A549 treated with CpdA at 1 μM for 4 hours (cell line): ENCODE measurements around the gene GLIS2. TPM values are rescaled to one million over a fixed set of nuclear protein-coding genes. Genes with fewer than 3 reads are reported as not detected.

Source experiments
- total RNA-seq: library from RNA; stranded (reverse); fragments of 200-300 nt; extraction: Qiagen RNA extraction; gene quantifications from 5 replicates; pipeline ENCODE4 v1.2.3, GENCODE V29; 2022; ENCODE audit warnings: low read depth

Gene GLIS2
- 23.8 to 32.9 TPM (median 31.4 TPM) in 5 replicates for total RNA-seq

GRCh38 chr16:4315186-4316107 is at the start of gene GLIS2:
Gene GLIS2 (plus strand): TSS chr16:4316067. CDS start chr16:4332281, 16,214 bp downstream.

GRCh38 chr16:4350787-4351659 is 35.2 kb downstream of the GLIS2 start, which contains the start of gene PAM16:
Gene PAM16 (minus strand): TSS chr16:4351321. CDS start chr16:4351234, 87 bp downstream.

DNA sequence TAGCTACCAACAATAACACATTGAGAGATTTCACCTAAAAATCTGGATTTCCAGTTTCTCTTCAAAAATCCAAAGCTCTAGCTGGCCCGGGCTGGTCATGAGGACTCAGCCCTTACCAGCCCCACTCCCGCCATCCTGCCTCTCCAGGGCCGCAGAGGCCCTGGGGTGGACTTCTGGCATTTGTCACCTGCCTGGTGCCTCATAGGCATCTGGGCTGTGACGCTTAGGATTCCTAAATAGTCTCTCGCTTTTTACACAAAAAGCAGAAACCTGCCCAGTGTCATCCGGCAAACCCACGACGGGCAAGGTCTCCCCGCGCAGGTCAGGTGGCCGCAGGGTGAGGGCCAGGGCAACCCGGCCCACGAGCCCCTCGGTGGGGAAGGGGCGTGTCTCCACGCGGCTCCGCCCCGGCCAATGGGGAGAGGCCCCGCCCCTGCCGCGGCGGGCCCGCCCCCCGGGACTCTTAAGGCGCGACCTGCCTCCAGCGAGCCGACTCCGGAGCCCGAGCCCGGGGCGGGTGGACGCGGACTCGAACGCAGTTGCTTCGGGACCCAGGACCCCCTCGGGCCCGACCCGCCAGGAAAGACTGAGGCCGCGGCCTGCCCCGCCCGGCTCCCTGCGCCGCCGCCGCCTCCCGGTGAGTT is 55.6 kb downstream of the GLIS2 start, which contains the start of gene VASN:
TSS of gene VASN (plus strand) at position 492 of the 644 bp plus-strand sequence. CDS start 9,030 bp downstream, outside the sequence.

Other genes with a start within 250 kb of the GLIS2 start
- gene ADCY9, start 199.6 kb upstream of the GLIS2 start, total RNA-seq, result 6.7 to 8.7 TPM (median 7.9 TPM) in 5 replicates
- gene SRL, start 74.0 kb upstream of the GLIS2 start, total RNA-seq, result 0.01 to 0.05 TPM (median 0.03 TPM) in 3 of 5 replicates, not detected in the others
- gene TFAP4, start 43.0 kb upstream of the GLIS2 start, total RNA-seq, result 18.6 to 21.5 TPM (median 19.4 TPM) in 5 replicates
- gene PAM16, start 35.3 kb downstream of the GLIS2 start, total RNA-seq, result 59.2 to 75.6 TPM (median 73.7 TPM) in 5 replicates
- gene VASN, start 55.8 kb downstream of the GLIS2 start, total RNA-seq, result 6.0 to 8.4 TPM (median 8.1 TPM) in 5 replicates
- gene CORO7, start 100.5 kb downstream of the GLIS2 start, total RNA-seq, result 11.8 to 18.6 TPM (median 14.5 TPM) in 5 replicates
- 58.0 to 78.6 TPM (median 76.4 TPM) in 5 replicates for gene DNAJA3, start 109.8 kb downstream of the GLIS2 start, total RNA-seq
- 43.2 to 45.5 TPM (median 44.5 TPM) in 5 replicates for gene NMRAL1, start 158.6 kb downstream of the GLIS2 start, total RNA-seq
- gene HMOX2, start 160.3 kb downstream of the GLIS2 start, total RNA-seq, result 46.9 to 59.6 TPM (median 55.7 TPM) in 5 replicates
- 9.0 to 12.2 TPM (median 11.4 TPM) in 5 replicates for gene CDIP1, start 222.7 kb downstream of the GLIS2 start, total RNA-seq
- gene C16orf96, start 240.3 kb downstream of the GLIS2 start, total RNA-seq, result not detected in 5 replicates